HUES64 (cell line): ENCODE results near the gene NPAS2.

Experiments used
- H3K27ac ChIP-seq: 2 replicates; pipeline ENCODE4 v1.7.0; 2013; ENCODE audit warnings: low read depth, low read length, inconsistent platforms
- H3K27me3 ChIP-seq: 2 replicates; pipeline ENCODE4 v1.6.1; 2013; ENCODE audit warnings: mild to moderate bottlenecking, low read length; ENCODE audit not compliant: insufficient read depth
- H3K36me3 ChIP-seq: 2 replicates; pipeline ENCODE4 v1.6.1; 2013; ENCODE audit warnings: mild to moderate bottlenecking, low read length; ENCODE audit not compliant: insufficient read depth
- H3K4me1 ChIP-seq: 2 replicates; pipeline ENCODE4 v1.6.1; 2013; ENCODE audit warnings: mild to moderate bottlenecking, low read length, moderate library complexity; ENCODE audit not compliant: insufficient read depth
- H3K4me3 ChIP-seq: 2 replicates; pipeline ENCODE4 v1.5.1; 2013; ENCODE audit warnings: mild to moderate bottlenecking, low read length, moderate library complexity
- H3K9ac ChIP-seq: 2 replicates; pipeline ENCODE4 v1.6.1; 2013; ENCODE audit warnings: mild to moderate bottlenecking, low read depth, low read length
- H3K9me3 ChIP-seq: 2 replicates; pipeline ENCODE4 v1.6.1; 2013; ENCODE audit warnings: low read depth, low read length; ENCODE audit not compliant: insufficient read depth
- WGBS: fragments of 150-250, 120-280 bp; methylation state at CpG from one replicate; pipeline ENCODE4 v1.1.7; 2013; ENCODE audit warnings: missing lambda C conversion rate; 5-methylcytosine and 5-hydroxymethylcytosine counted together

Gene NPAS2

GRCh38 chr2:100967716-100968115 is 147.8 kb downstream of the NPAS2 start:
- Histone ChIP-seq H3K4me1 (no peaks in the 10 kb centered on the region), H3K9ac (no peak overlapping the region), H3K9me3 (no peaks in the 10 kb centered on the region), H3K36me3 (no peaks in the 10 kb centered on the region), H3K4me3 (no peak overlapping the region), H3K27ac (no peak overlapping the region), H3K27me3 (no peaks in the 10 kb centered on the region)
- 91% methylated on average over 8 of the region's 8 CpGs for WGBS

- Histone ChIP-seq H3K9me3 (no peaks in the 10 kb centered on the region), H3K4me3 (no peak overlapping the region), H3K36me3 (no peaks in the 10 kb centered on the region), H3K4me1 (no peaks in the 10 kb centered on the region), H3K9ac (no peak overlapping the region), H3K27ac (no peak overlapping the region), H3K27me3 (no peaks in the 10 kb centered on the region)
- WGBS, result 93% methylated on average over 28 of the region's 28 CpGs
Measured at GRCh38 chr2:100968146-100969145, 148.5 kb downstream of the NPAS2 start.

- Histone ChIP-seq H3K4me1 (no peaks in the 10 kb centered on the region), H3K27me3 (no peaks in the 10 kb centered on the region), H3K9ac (no peak overlapping the region), H3K9me3 (no peaks in the 10 kb centered on the region), H3K27ac (no peak overlapping the region), H3K36me3 (no peaks in the 10 kb centered on the region), H3K4me3 (no peak overlapping the region)
- WGBS, result 93% methylated on average over 7 of the region's 7 CpGs
Measured at GRCh38 chr2:100969998-100970397, 150.1 kb downstream of the NPAS2 start.

GRCh38 chr2:100971221-100971620 is 151.3 kb downstream of the NPAS2 start:
- Histone ChIP-seq H3K9ac (no peak overlapping the region), H3K27me3 (no peaks in the 10 kb centered on the region), H3K9me3 (no peaks in the 10 kb centered on the region), H3K27ac (no peak overlapping the region), H3K36me3 (no peaks in the 10 kb centered on the region), H3K4me3 (no peak overlapping the region), H3K4me1 (no peaks in the 10 kb centered on the region)
- WGBS, result 91% methylated on average over 9 of the region's 9 CpGs

- Histone ChIP-seq H3K27ac (no peak overlapping the region), H3K4me1 (no peaks in the 10 kb centered on the region), H3K4me3 (no peak overlapping the region), H3K9me3 (no peaks in the 10 kb centered on the region), H3K27me3 (no peaks in the 10 kb centered on the region), H3K9ac (no peak overlapping the region), H3K36me3 (no peaks in the 10 kb centered on the region)
- 97% methylated on average over 7 of the region's 7 CpGs for WGBS
Measured at GRCh38 chr2:100972452-100972851, 152.5 kb downstream of the NPAS2 start.

- Histone ChIP-seq H3K27ac (no peak overlapping the region), H3K4me1 (no peaks in the 10 kb centered on the region), H3K36me3 (no peaks in the 10 kb centered on the region), H3K4me3 (no peak overlapping the region), H3K9me3 (no peaks in the 10 kb centered on the region), H3K27me3 (no peaks in the 10 kb centered on the region), H3K9ac (no peak overlapping the region)
- 93% methylated on average over 22 of the region's 22 CpGs for whole genome bisulfite sequencing
Measured at GRCh38 chr2:100974712-100975520, 155.0 kb downstream of the NPAS2 start.

GRCh38 chr2:100975521-100975785 is 155.5 kb downstream of the NPAS2 start:
- Histone ChIP-seq H3K4me3 (no peak overlapping the region), H3K4me1 (no peaks in the 10 kb centered on the region), H3K9ac (no peak overlapping the region), H3K27ac (no peak overlapping the region), H3K27me3 (no peaks in the 10 kb centered on the region), H3K36me3 (no peaks in the 10 kb centered on the region), H3K9me3 (no peaks in the 10 kb centered on the region)
- WGBS, result 95% methylated on average over 7 of the region's 7 CpGs

- no peaks in the 10 kb centered on the region for H3K9me3 ChIP-seq
- H3K36me3 ChIP-seq, result no peaks in the 10 kb centered on the region
- no peak overlapping the region for H3K9ac ChIP-seq
- no peak overlapping the region for H3K4me3 ChIP-seq
- H3K4me1 ChIP-seq, result peaks cover 4% of the 10 kb centered on the region; the same call in 1 of the 2 replicates
- no peak overlapping the region for H3K27ac ChIP-seq
- no peaks in the 10 kb centered on the region for H3K27me3 ChIP-seq
- WGBS, result 88% methylated on average over 6 of the region's 6 CpGs
Measured at GRCh38 chr2:100976061-100976460, 156.1 kb downstream of the NPAS2 start.

GRCh38 chr2:100976645-100977391 is 156.9 kb downstream of the NPAS2 start:
- H3K9me3 ChIP-seq, result no peaks in the 10 kb centered on the region
- 93% methylated on average over 19 of the region's 19 CpGs for WGBS
- H3K4me1 ChIP-seq, result peaks cover 11% of the 10 kb centered on the region; the same call in 1 of the 2 replicates
- no peak overlapping the region for H3K9ac ChIP-seq
- H3K36me3 ChIP-seq, result no peaks in the 10 kb centered on the region
- no peak overlapping the region for H3K4me3 ChIP-seq
- no peak overlapping the region for H3K27ac ChIP-seq
- no peaks in the 10 kb centered on the region for H3K27me3 ChIP-seq

- H3K9me3 ChIP-seq, result no peaks in the 10 kb centered on the region
- H3K9ac ChIP-seq, result no peak overlapping the region
- H3K27me3 ChIP-seq, result no peaks in the 10 kb centered on the region
- H3K4me3 ChIP-seq, result no peak overlapping the region
- peaks cover 11% of the 10 kb centered on the region; the same call in 1 of the 2 replicates for H3K4me1 ChIP-seq
- no peaks in the 10 kb centered on the region for H3K36me3 ChIP-seq
- H3K27ac ChIP-seq, result no peak overlapping the region
- 94% methylated on average over 12 of the region's 12 CpGs for WGBS
Measured at GRCh38 chr2:100977511-100977910, 157.6 kb downstream of the NPAS2 start.
